Endodermal cell (in vitro differentiated cells): ENCODE data around the gene IQCH. TPM values are rescaled to one million over a fixed set of nuclear protein-coding genes. Genes with fewer than 3 reads are reported as not detected.

Source experiments
- DNase-seq: peaks from one replicate; pipeline ENCODE4 v3.0.0-alpha.2; 2017
- H3K27ac ChIP-seq: 2 replicates; pipeline ENCODE4 v1.5.1; 2013; ENCODE audit warnings: mild to moderate bottlenecking, low read depth, low read length, moderate library complexity
- H3K27me3 ChIP-seq: 2 replicates; pipeline ENCODE4 v1.6.1; 2013; ENCODE audit warnings: mild to moderate bottlenecking, low read length, moderate library complexity; ENCODE audit not compliant: insufficient read depth, control insufficient read depth, poor library complexity, severe bottlenecking
- H3K36me3 ChIP-seq: 2 replicates; pipeline ENCODE4 v1.7.0; 2013; ENCODE audit warnings: mild to moderate bottlenecking, low read length, moderate library complexity; ENCODE audit not compliant: control insufficient read depth, insufficient read depth
- H3K4me1 ChIP-seq: one replicate; pipeline ENCODE4 v1.7.0; 2013; ENCODE audit warnings: low read length; ENCODE audit not compliant: control insufficient read depth, insufficient read depth
- H3K4me3 ChIP-seq: 2 replicates; pipeline ENCODE4 v1.5.1; 2013; ENCODE audit warnings: mild to moderate bottlenecking, low read length, moderate library complexity
- H3K9ac ChIP-seq: 2 replicates; pipeline ENCODE4 v1.6.1; 2013; ENCODE audit warnings: mild to moderate bottlenecking, low read length, moderate library complexity; ENCODE audit not compliant: poor library complexity, severe bottlenecking; ENCODE audit errors: extremely low read depth
- H3K9me3 ChIP-seq: 2 replicates; pipeline ENCODE4 v1.6.1; 2013; ENCODE audit warnings: mild to moderate bottlenecking, low read length, moderate library complexity; ENCODE audit not compliant: control insufficient read depth
- H3K27ac Mint-ChIP-seq: 2 replicates; pipeline ENCODE4 v1.8.0; 2020; ENCODE audit warnings: mixed read lengths
- H3K27me3 Mint-ChIP-seq: 2 replicates; pipeline ENCODE4 v1.8.0; 2021; ENCODE audit warnings: mild to moderate bottlenecking, mixed read lengths; ENCODE audit not compliant: insufficient read depth
- H3K36me3 Mint-ChIP-seq: 2 replicates; pipeline ENCODE4 v1.8.0; 2020; ENCODE audit warnings: low read depth, mixed read lengths
- H3K4me1 Mint-ChIP-seq: 2 replicates; pipeline ENCODE4 v1.8.0; 2020; ENCODE audit warnings: mixed read lengths
- H3K4me3 Mint-ChIP-seq: 2 replicates; pipeline ENCODE4 v1.8.0; 2020; ENCODE audit warnings: mild to moderate bottlenecking, moderate library complexity, mixed read lengths
- H3K9me3 Mint-ChIP-seq: 2 replicates; pipeline ENCODE4 v1.8.0; 2020; ENCODE audit warnings: mild to moderate bottlenecking, mixed read lengths
- CTCF ChIP-seq: fragments of 200-600 bp; sonication (generic); conservative IDR thresholded peaks from 2 replicates; pipeline ENCODE4 v1.5.0; 2021; ENCODE audit warnings: antibody characterized with exemption, mild to moderate bottlenecking
- WGBS, 2 experiments: methylation state at CpG; one replicate each; pipeline versions ENCODE4 v1.1.5 to v1.1.7; 2013; ENCODE audit warnings: missing lambda C conversion rate in 2 of 2, mixed read lengths in 1 of 2; ENCODE audit not compliant: insufficient coverage in 1 of 2, insufficient read length in 1 of 2; 5-methylcytosine and 5-hydroxymethylcytosine counted together
- total RNA-seq, 2 donors: library from RNA; stranded (reverse); fragmentation: NEBNext Ultra II Directional in 1 of 2; extraction: Animal tissue kit (Norgen Biotek cat#: 25700) in 1 of 2; gene quantifications; 2 replicates in 1 of 2; 3 replicates in 1 of 2; pipeline ENCODE4 v1.2.1, GENCODE V29; 2021

IQCH gene
- total RNA-seq, 2 donors from 2014 or later: 6.2 to 12.8 TPM

DNA sequence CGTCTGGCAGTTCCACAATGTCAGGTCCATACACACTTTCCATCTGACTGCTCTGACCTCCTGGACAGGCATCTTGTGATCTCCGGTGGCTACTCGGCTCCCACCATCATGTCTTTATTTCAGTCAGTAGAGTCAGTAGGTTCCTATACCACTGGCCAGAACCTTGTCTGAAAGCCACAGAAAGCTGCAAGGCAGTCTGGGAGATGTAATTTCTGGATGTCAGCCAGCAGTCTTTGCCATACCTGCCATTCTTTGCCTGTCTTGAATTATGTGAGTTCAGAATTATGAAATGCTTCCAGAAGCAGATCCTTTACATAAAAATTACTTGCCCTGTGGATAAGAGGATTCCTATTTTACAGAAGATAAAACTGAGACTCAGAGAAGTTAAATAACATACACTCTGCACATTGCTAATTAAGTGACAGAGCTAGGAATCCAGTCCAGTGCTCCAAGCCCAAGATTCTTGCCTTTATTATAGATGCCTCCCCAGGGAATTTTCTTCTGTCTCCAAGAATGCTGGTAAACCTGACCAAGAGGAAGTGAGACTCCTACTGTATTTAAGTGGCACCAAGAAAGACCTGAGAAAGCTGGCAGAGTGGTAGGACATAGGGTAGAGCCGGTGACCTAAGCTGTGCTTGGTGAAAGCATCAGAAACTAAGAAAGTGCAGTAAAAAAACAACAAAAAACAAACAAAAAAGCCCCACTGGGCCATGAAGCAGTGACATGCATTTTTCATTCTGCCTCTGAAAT is 75.6 kb downstream of the IQCH start:
- Mint-ChIP-seq H3K9me3 (peaks cover 15% of the 10 kb centered on the region), H3K27me3 (no peaks in the 10 kb centered on the region), H3K36me3 (peaks cover 2% of the 10 kb centered on the region), H3K4me3 (no peak overlapping the region), H3K27ac (no peak overlapping the region), H3K4me1 (no peaks in the 10 kb centered on the region)
- no peaks in the 10 kb centered on the region for H3K4me1 ChIP-seq
- DNase-seq: no peak
- H3K36me3 ChIP-seq: no peaks in the 10 kb centered on the region
- no peak for TF ChIP-seq CTCF
- H3K27me3 ChIP-seq: no peaks in the 10 kb centered on the region
- no peak overlapping the region for H3K9ac ChIP-seq
- WGBS, 2 experiments: 92 to 100% methylated on average over 1 to 4 of the region's 4 CpGs
- no peak overlapping the region for H3K4me3 ChIP-seq
- H3K27ac ChIP-seq: no peak overlapping the region
- peaks cover 10% of the 10 kb centered on the region for H3K9me3 ChIP-seq

DNA sequence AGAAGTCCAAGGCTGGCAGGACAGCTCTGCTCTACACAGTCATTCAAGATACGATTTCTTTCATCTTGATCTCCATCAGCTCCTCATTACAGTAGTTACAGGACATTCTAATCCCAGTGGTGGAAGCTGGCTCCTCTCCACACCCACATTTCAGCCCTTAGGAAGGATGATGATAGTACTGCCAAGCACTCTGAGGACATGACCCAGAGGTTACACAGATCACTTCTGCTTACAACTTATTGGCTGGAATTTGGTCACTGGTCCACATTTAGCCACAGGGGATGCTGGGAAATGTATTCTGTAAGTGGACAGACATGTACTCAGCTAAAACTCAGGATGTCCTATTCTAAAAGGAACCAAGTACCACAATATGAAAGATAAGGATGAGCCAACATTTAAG is 77.1 kb downstream of the IQCH start:
- Mint-ChIP-seq H3K4me1 (no peaks in the 10 kb centered on the region), H3K36me3 (no peaks in the 10 kb centered on the region), H3K9me3 (peaks cover 7% of the 10 kb centered on the region), H3K27ac (no peak overlapping the region), H3K27me3 (no peaks in the 10 kb centered on the region), H3K4me3 (no peak overlapping the region)
- DNase-seq: no peak
- Histone ChIP-seq H3K27me3 (no peaks in the 10 kb centered on the region), H3K4me3 (no peak overlapping the region), H3K9me3 (peaks cover 10% of the 10 kb centered on the region), H3K9ac (no peak overlapping the region), H3K36me3 (no peaks in the 10 kb centered on the region), H3K4me1 (no peaks in the 10 kb centered on the region), H3K27ac (no peak overlapping the region)
- 88% methylated on average over 1 of the region's 1 CpG; no CpG with 5 or more reads in 1 of the 2 experiments for WGBS, 2 experiments
- TF ChIP-seq CTCF: no peak

- no peaks in the 10 kb centered on the region for H3K9me3 ChIP-seq
- 86 to 89% methylated on average over 2 to 3 of the region's 4 CpGs for WGBS, 2 experiments
- Mint-ChIP-seq H3K4me3 (no peak overlapping the region), H3K27me3 (no peaks in the 10 kb centered on the region), H3K27ac (no peak overlapping the region), H3K36me3 (no peaks in the 10 kb centered on the region), H3K4me1 (no peaks in the 10 kb centered on the region), H3K9me3 (no peaks in the 10 kb centered on the region)
- H3K9ac ChIP-seq: no peak overlapping the region
- no peak for TF ChIP-seq CTCF
- no peak overlapping the region for H3K4me3 ChIP-seq
- H3K4me1 ChIP-seq: no peaks in the 10 kb centered on the region
- H3K36me3 ChIP-seq: no peaks in the 10 kb centered on the region
- no peaks in the 10 kb centered on the region for H3K27me3 ChIP-seq
- H3K27ac ChIP-seq: no peak overlapping the region
- no peak for DNase-seq
Measured at GRCh38 chr15:67335026-67335425, 80.4 kb downstream of the IQCH start.
